IPS DF 6.9 (cell line): ENCODE measurements around the gene ENPP4.
"Not testable (repeated sequence)": the region's sequence is repeated elsewhere in the genome, so short reads cannot be mapped to it uniquely, and the experiment has no call there.

Source experiments
- DNase-seq: peaks from one replicate; pipeline ENCODE4 v3.0.0-alpha.2; 2013; ENCODE audit warnings: low read depth, low spot score
- H3K27ac ChIP-seq: one replicate; pipeline ENCODE4 v1.5.1; 2013; ENCODE audit warnings: low read length, control low read depth
- H3K27me3 ChIP-seq: 2 replicates; pipeline ENCODE4 v1.6.1; 2013; ENCODE audit warnings: mild to moderate bottlenecking, low read length; ENCODE audit not compliant: control insufficient read depth, insufficient read depth
- H3K36me3 ChIP-seq: 2 replicates; pipeline ENCODE4 v1.6.1; 2013; ENCODE audit warnings: low read length; ENCODE audit not compliant: control insufficient read depth, insufficient read depth
- H3K4me1 ChIP-seq: 2 replicates; pipeline ENCODE4 v1.6.1; 2013; ENCODE audit warnings: low read length; ENCODE audit not compliant: control insufficient read depth, insufficient read depth
- H3K4me3 ChIP-seq: 2 replicates; pipeline ENCODE4 v1.5.1; 2013; ENCODE audit warnings: mild to moderate bottlenecking, low read length
- H3K9me3 ChIP-seq: 2 replicates; pipeline ENCODE4 v1.6.1; 2013; ENCODE audit warnings: low read length, inconsistent platforms; ENCODE audit not compliant: control insufficient read depth, insufficient read depth
- WGBS: extraction: QIAGEN DNeasy Blood & Tissue Kit; methylation state at CpG from one replicate; pipeline ENCODE4 v1.1.7; 2013; ENCODE audit warnings: mixed read lengths, missing lambda C conversion rate; ENCODE audit not compliant: insufficient read length, insufficient coverage; 5-methylcytosine and 5-hydroxymethylcytosine counted together

The ENPP4 gene

GRCh38 chr6:46130666-46131065 is 877 bp downstream of the ENPP4 start:
- H3K27me3 ChIP-seq = peaks cover 1% of the 10 kb centered on the region; the same call in 1 of the 2 replicates
- H3K27ac ChIP-seq = no peak overlapping the region
- no CpG with 5 or more reads among the region's 4 CpGs for WGBS
- no peaks in the 10 kb centered on the region for H3K9me3 ChIP-seq
- no peaks in the 10 kb centered on the region for H3K4me1 ChIP-seq
- H3K4me3 ChIP-seq = no peak overlapping the region; the same call in 1 of the 2 replicates
- DNase-seq = no peak
- no peaks in the 10 kb centered on the region for H3K36me3 ChIP-seq

- H3K4me3 ChIP-seq, H3K27ac ChIP-seq, H3K4me1 ChIP-seq, H3K36me3 ChIP-seq, H3K9me3 ChIP-seq, DNase-seq, H3K27me3 ChIP-seq: not testable (repeated sequence)
- WGBS = no CpG with 5 or more reads among the region's 1 CpG
Observed at GRCh38 chr6:46131291-46131690, 1.5 kb downstream of the ENPP4 start.

GRCh38 chr6:46134216-46134615 is 4.4 kb downstream of the ENPP4 start:
- Histone ChIP-seq H3K27me3 (no peaks in the 10 kb centered on the region; the same call in 1 of the 2 replicates), H3K9me3 (no peaks in the 10 kb centered on the region), H3K4me3 (no peak overlapping the region), H3K27ac (no peak overlapping the region), H3K36me3 (no peaks in the 10 kb centered on the region), H3K4me1 (no peaks in the 10 kb centered on the region)
- no CpG with 5 or more reads among the region's 2 CpGs for WGBS
- DNase-seq = no peak

- Histone ChIP-seq H3K4me1 (no peaks in the 10 kb centered on the region), H3K27me3 (no peaks in the 10 kb centered on the region; the same call in 1 of the 2 replicates), H3K9me3 (no peaks in the 10 kb centered on the region), H3K4me3 (no peak overlapping the region), H3K36me3 (no peaks in the 10 kb centered on the region), H3K27ac (no peak overlapping the region)
- no peak for DNase-seq
- no CpG with 5 or more reads among the region's 1 CpG for WGBS
Observed at GRCh38 chr6:46135176-46135575, 5.4 kb downstream of the ENPP4 start.

GRCh38 chr6:46136831-46137230 is 7.0 kb downstream of the ENPP4 start:
- Histone ChIP-seq H3K4me1 (no peaks in the 10 kb centered on the region), H3K27me3 (no peaks in the 10 kb centered on the region), H3K36me3 (no peaks in the 10 kb centered on the region), H3K27ac (no peak overlapping the region), H3K9me3 (no peaks in the 10 kb centered on the region), H3K4me3 (no peak overlapping the region)
- DNase-seq = no peak
- no CpG with 5 or more reads among the region's 2 CpGs for WGBS

GRCh38 chr6:46137387-46137786 is 7.6 kb downstream of the ENPP4 start:
- no peaks in the 10 kb centered on the region for H3K9me3 ChIP-seq
- H3K27me3 ChIP-seq = no peaks in the 10 kb centered on the region
- no peaks in the 10 kb centered on the region for H3K4me1 ChIP-seq
- H3K27ac ChIP-seq = no peak overlapping the region
- WGBS = no CpG with 5 or more reads among the region's 2 CpGs
- H3K36me3 ChIP-seq = no peaks in the 10 kb centered on the region
- no peak overlapping the region for H3K4me3 ChIP-seq
- no peak for DNase-seq

- Histone ChIP-seq H3K27me3 (no peaks in the 10 kb centered on the region), H3K4me3 (no peak overlapping the region), H3K9me3 (no peaks in the 10 kb centered on the region), H3K27ac (no peak overlapping the region), H3K4me1 (no peaks in the 10 kb centered on the region), H3K36me3 (no peaks in the 10 kb centered on the region)
- DNase-seq = no peak
- WGBS = no CpG with 5 or more reads among the region's 1 CpG
Observed at GRCh38 chr6:46138281-46138680, 8.5 kb downstream of the ENPP4 start.

- no peaks in the 10 kb centered on the region for H3K9me3 ChIP-seq
- H3K36me3 ChIP-seq = no peaks in the 10 kb centered on the region
- DNase-seq = no peak
- no peaks in the 10 kb centered on the region for H3K4me1 ChIP-seq
- no peak overlapping the region for H3K4me3 ChIP-seq
- H3K27me3 ChIP-seq = no peaks in the 10 kb centered on the region
- no peak overlapping the region for H3K27ac ChIP-seq
- WGBS = no CpG with 5 or more reads among the region's 1 CpG
Observed at GRCh38 chr6:46144270-46144669, 14.5 kb downstream of the ENPP4 start.

- H3K27me3 ChIP-seq, H3K36me3 ChIP-seq, H3K4me3 ChIP-seq, H3K9me3 ChIP-seq, DNase-seq, H3K4me1 ChIP-seq, H3K27ac ChIP-seq: not testable (repeated sequence)
- no CpG with 5 or more reads among the region's 3 CpGs for WGBS
Observed at GRCh38 chr6:46149066-46149465, 19.3 kb downstream of the ENPP4 start.

- Histone ChIP-seq H3K4me3 (no peak overlapping the region), H3K27me3 (no peaks in the 10 kb centered on the region), H3K27ac (no peak overlapping the region), H3K4me1 (no peaks in the 10 kb centered on the region), H3K9me3 (no peaks in the 10 kb centered on the region), H3K36me3 (no peaks in the 10 kb centered on the region)
- no peak for DNase-seq
Observed at GRCh38 chr6:46156701-46157100, 26.9 kb downstream of the ENPP4 start.

GRCh38 chr6:46159229-46159628 is 29.4 kb downstream of the ENPP4 start:
- no peak overlapping the region for H3K4me3 ChIP-seq
- H3K4me1 ChIP-seq = no peaks in the 10 kb centered on the region
- H3K27me3 ChIP-seq = no peaks in the 10 kb centered on the region
- H3K36me3 ChIP-seq = no peaks in the 10 kb centered on the region
- no peaks in the 10 kb centered on the region for H3K9me3 ChIP-seq
- DNase-seq = no peak
- H3K27ac ChIP-seq = no peak overlapping the region
